ENCODE measurements around the gene TAB3.

Gene TAB3

DNA sequence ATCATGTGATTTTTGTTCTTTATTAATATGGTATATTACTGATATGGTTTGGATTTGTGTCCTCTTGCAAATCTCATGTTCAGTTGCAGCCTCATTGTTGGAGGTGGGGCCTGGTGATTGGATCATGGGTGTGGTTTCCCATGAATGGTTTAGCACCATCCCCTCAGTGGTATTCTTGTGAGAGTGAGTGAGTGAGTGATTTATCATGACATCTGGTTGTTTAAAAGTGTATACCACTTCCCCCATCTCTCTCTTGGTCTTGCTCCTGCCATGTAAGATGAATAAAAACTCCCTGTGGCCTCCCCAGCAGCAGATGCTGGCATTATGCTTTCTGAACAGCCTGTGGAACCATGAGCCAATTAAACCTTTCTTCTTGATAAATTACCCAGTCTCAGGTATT lies 111.5 kb downstream of the TAB3 start:
- Histone ChIP-seq H2BK5ac (ENCODE audit: low read depth, low read length, poor library complexity) (no peak overlapping the region), H2BK120ac (ENCODE audit: insufficient read depth, low read length, poor library complexity) (no peak overlapping the region), H4K91ac (ENCODE audit: low read depth, low read length) (no peak overlapping the region), H3K4ac (ENCODE audit: low read depth, low read length) (no peak overlapping the region), H3K79me2 (ENCODE audit: control insufficient read depth, insufficient read depth, low read length, poor library complexity) (no peaks in the 10 kb centered on the region), H3K14ac (ENCODE audit: low read length) (no peak overlapping the region), H2AFZ (ENCODE audit: insufficient read depth, low read length, poor library complexity) (no peak overlapping the region), H3K9ac (ENCODE audit: low read length) (no peak overlapping the region), H3K4me2 (ENCODE audit: low read length) (no peak overlapping the region), H3K36me3 (ENCODE audit: control insufficient read depth in 1 of 2, insufficient read depth in 2 of 2, low read length in 2 of 2) (no peaks in the 10 kb centered on the region), H4K8ac (ENCODE audit: low read depth, low read length) (no peak overlapping the region), H2AK5ac (ENCODE audit: low read length) (no peak overlapping the region), H3K23ac (ENCODE audit: low read length) (no peak overlapping the region), H3K4me3 (ENCODE audit: low read depth, low read length) (no peak overlapping the region), H3K9me3 (ENCODE audit: insufficient read depth, low read depth, low read length) (no peaks in the 10 kb centered on the region), H3K18ac (ENCODE audit: low read length) (no peak overlapping the region), H4K12ac (ENCODE audit: low read depth, low read length) (no peak overlapping the region), H2BK12ac (ENCODE audit: low read length) (no peak overlapping the region), H3K79me1 (ENCODE audit: low read length) (no peaks in the 10 kb centered on the region), H3K4me1 (ENCODE audit: control insufficient read depth in 1 of 2, insufficient read depth in 2 of 2, low read length in 2 of 2) (no peaks in the 10 kb centered on the region), H3K27ac (ENCODE audit: low read depth, low read length) (no peak overlapping the region), H3K27me3 (ENCODE audit: insufficient read depth, low read length) (no peaks in the 10 kb centered on the region)
- DNase-seq, result no peak
